H1 (cell line): ENCODE measurements around the gene MYL2. TPM values are rescaled to one million over a fixed set of nuclear protein-coding genes. Genes with fewer than 3 reads are reported as not detected.
"Not testable (repeated sequence)": the region's sequence is repeated elsewhere in the genome, so short reads cannot be mapped to it uniquely, and the experiment has no call there.

Source experiments
- CTCF ChIA-PET: fragments of 300-600 bp; sonication (Branson Sonifier 250); formaldehyde crosslinking; loops from one replicate; lab custom pipeline; 2021; ENCODE audit not compliant: partially characterized antibody; lab: Charles Lee
- POLR2A ChIA-PET: fragments of 300-600 bp; sonication (Branson Sonifier 250); formaldehyde crosslinking; loops from one replicate; lab custom pipeline; 2021; ENCODE audit warnings: inconsistent platforms; ENCODE audit not compliant: partially characterized antibody; lab: Charles Lee
- DNase-seq, 2 experiments: peaks; one replicate each; pipeline versions ENCODE4 v3.0.0 to v3.0.0-alpha.2; 2010 to 2022; ENCODE audit warnings: low spot score in 2 of 2, low read depth in 1 of 2, mixed read lengths in 1 of 2
- FAIRE-seq: peaks from 2 replicates; lab custom pipeline; 2011; peaks lifted over from hg19 to GRCh38; lab: Jason Lieb, UNC
- H2AFZ ChIP-seq: 2 replicates; pipeline ENCODE4 v1.8.1; 2012; ENCODE audit warnings: low read length, inconsistent platforms
- H2AK5ac ChIP-seq: 2 replicates; pipeline ENCODE4 v1.6.1; 2013; ENCODE audit warnings: low read depth, low read length
- H2BK120ac ChIP-seq: replicated peaks from 2 replicates; pipeline ENCODE3; 2013; ENCODE audit warnings: low read depth, low read length, inconsistent platforms
- H2BK12ac ChIP-seq: 2 replicates; pipeline ENCODE4 v1.6.1; 2013; ENCODE audit warnings: low read depth, low read length
- H2BK15ac ChIP-seq: 2 replicates; pipeline ENCODE4 v1.6.1; 2013; ENCODE audit warnings: low read length
- H2BK20ac ChIP-seq: 2 replicates; pipeline ENCODE4 v1.6.1; 2013; ENCODE audit warnings: low read length
- H2BK5ac ChIP-seq: 2 replicates; pipeline ENCODE4 v1.6.1; 2013; ENCODE audit warnings: low read depth, low read length
- H3K14ac ChIP-seq: 2 replicates; pipeline ENCODE4 v1.6.1; 2013; ENCODE audit warnings: inconsistent platforms; ENCODE audit not compliant: insufficient read length
- H3K18ac ChIP-seq: 2 replicates; pipeline ENCODE4 v1.6.1; 2013; ENCODE audit warnings: low read length; ENCODE audit errors: extremely low read depth
- H3K23ac ChIP-seq: 2 replicates; pipeline ENCODE4 v1.6.1; 2013; ENCODE audit warnings: inconsistent platforms; ENCODE audit not compliant: insufficient read length
- H3K23me2 ChIP-seq: 2 replicates; pipeline ENCODE4 v1.6.1; 2013; ENCODE audit warnings: low read depth, low read length
- H3K27ac ChIP-seq: 2 replicates; pipeline ENCODE4 v1.6.1; 2011; ENCODE audit warnings: low read depth, low read length, inconsistent platforms
- H3K27me3 ChIP-seq, 4 experiments: replicated peaks in 1 of 4; 1 replicate in 1 of 4; 2 replicates in 3 of 4; pipeline versions ENCODE4 v1.6.1 to v1.8.1; 2011 to 2013; ENCODE audit warnings: low read length in 3 of 4, mild to moderate bottlenecking in 3 of 4, inconsistent platforms in 2 of 4, mixed read lengths in 2 of 4, moderate library complexity in 1 of 4; ENCODE audit not compliant: control insufficient read depth in 3 of 4, insufficient read depth in 3 of 4; ENCODE audit errors: extremely low read depth in 1 of 4
- H3K36me3 ChIP-seq, 4 experiments: 2 replicates each; pipeline versions ENCODE4 v1.6.1 to v1.8.1; 2011 to 2013; ENCODE audit warnings: mild to moderate bottlenecking in 4 of 4, low read length in 3 of 4, moderate library complexity in 2 of 4, control low read depth in 1 of 4, inconsistent platforms in 1 of 4; ENCODE audit not compliant: insufficient read depth in 4 of 4, control insufficient read depth in 2 of 4
- H3K4ac ChIP-seq: replicated peaks from 2 replicates; pipeline ENCODE3; 2013; ENCODE audit warnings: low read length, low read depth, mixed read lengths, inconsistent platforms; ENCODE audit not compliant: insufficient read length
- H3K4me1 ChIP-seq, 4 experiments: replicated peaks in 1 of 4; 1 replicate in 1 of 4; 2 replicates in 3 of 4; pipeline versions ENCODE4 v1.6.1 to v1.8.1; 2011 to 2013; ENCODE audit warnings: low read length in 3 of 4, inconsistent platforms in 2 of 4, mixed read lengths in 1 of 4; ENCODE audit not compliant: insufficient read depth in 4 of 4, control insufficient read depth in 3 of 4
- H3K4me2 ChIP-seq, 2 experiments: 2 replicates each; pipeline versions ENCODE4 v1.6.1 to v1.8.1; 2011 to 2013; ENCODE audit warnings: low read depth in 2 of 2, low read length in 2 of 2, control low read depth in 1 of 2, inconsistent platforms in 1 of 2, mild to moderate bottlenecking in 1 of 2; ENCODE audit not compliant: insufficient read depth in 1 of 2
- H3K4me3 ChIP-seq, 4 experiments: fragments of 200-600, 300-600 bp in 1 of 4; sonication (generic), shearing (Covaris generic), sonication (Bioruptor Twin) in 1 of 4; 2 replicates each; pipeline versions ENCODE4 v1.5.1 to v1.8.1; 2011 to 2016; ENCODE audit warnings: low read length in 4 of 4, low read depth in 3 of 4, control low read depth in 2 of 4, inconsistent platforms in 2 of 4, mild to moderate bottlenecking in 2 of 4, mixed read lengths in 1 of 4, moderate library complexity in 1 of 4; ENCODE audit not compliant: insufficient read depth in 2 of 4; ENCODE audit errors: extremely low read depth in 1 of 4
- H3K56ac ChIP-seq: replicated peaks from 2 replicates; pipeline ENCODE3; 2013; ENCODE audit warnings: low read depth, mild to moderate bottlenecking, mixed read lengths, low read length, inconsistent platforms; ENCODE audit not compliant: insufficient read length
- H3K79me1 ChIP-seq: 2 replicates; pipeline ENCODE4 v1.6.1; 2013; ENCODE audit warnings: low read depth, low read length, control low read depth
- H3K79me2 ChIP-seq, 2 experiments: 2 replicates each; pipeline versions ENCODE4 v1.6.1 to v1.8.1; 2012 to 2013; ENCODE audit warnings: low read length in 2 of 2, mild to moderate bottlenecking in 2 of 2, inconsistent platforms in 1 of 2; ENCODE audit not compliant: insufficient read depth in 2 of 2, control insufficient read depth in 1 of 2
- H3K9ac ChIP-seq, 4 experiments: replicated peaks in 1 of 4; 1 replicate in 1 of 4; 2 replicates in 3 of 4; pipeline versions ENCODE4 v1.6.1 to v1.8.1; 2011 to 2013; ENCODE audit warnings: low read depth in 3 of 4, low read length in 3 of 4, control low read depth in 2 of 4, mild to moderate bottlenecking in 2 of 4, moderate library complexity in 2 of 4, inconsistent platforms in 1 of 4; ENCODE audit errors: extremely low read depth in 1 of 4
- H3K9me3 ChIP-seq, 2 experiments: 2 replicates each; pipeline versions ENCODE4 v1.6.1 to v1.8.1; 2012 to 2013; ENCODE audit warnings: mild to moderate bottlenecking in 2 of 2, moderate library complexity in 2 of 2, control low read depth in 1 of 2, inconsistent platforms in 1 of 2, low read depth in 1 of 2, low read length in 1 of 2, mixed read lengths in 1 of 2; ENCODE audit not compliant: insufficient read depth in 2 of 2
- H4K20me1 ChIP-seq, 2 experiments: replicated peaks in 1 of 2; 2 replicates each; pipeline versions ENCODE3 to v1.8.1; 2011 to 2013; ENCODE audit warnings: inconsistent platforms in 2 of 2, low read length in 2 of 2, mild to moderate bottlenecking in 1 of 2; ENCODE audit not compliant: insufficient read depth in 2 of 2, control insufficient read depth in 1 of 2
- H4K5ac ChIP-seq: 2 replicates; pipeline ENCODE4 v1.6.1; 2013; ENCODE audit warnings: low read length, low read depth, mixed read lengths, inconsistent platforms; ENCODE audit not compliant: insufficient read length
- H4K8ac ChIP-seq: 2 replicates; pipeline ENCODE4 v1.8.0; 2013; ENCODE audit warnings: mild to moderate bottlenecking, moderate library complexity, low read length, inconsistent platforms; ENCODE audit not compliant: insufficient read depth; ENCODE audit errors: extremely low read depth
- H4K91ac ChIP-seq: replicated peaks from 2 replicates; pipeline ENCODE3; 2013; ENCODE audit warnings: low read length, mixed read lengths, inconsistent platforms; ENCODE audit not compliant: insufficient read length
- WGBS, 2 experiments: shearing (Covaris generic) in 1 of 2; methylation state at CpG; one replicate each; pipeline versions ENCODE4 v1.1.6 to v1.1.7; 2013 to 2015; ENCODE audit warnings: low lambda C conversion rate in 2 of 2, mixed read lengths in 2 of 2, inconsistent platforms in 1 of 2, low coverage in 1 of 2, missing lambda C conversion rate in 1 of 2; ENCODE audit not compliant: insufficient replicate concordance in 2 of 2, insufficient coverage in 1 of 2, insufficient read length in 1 of 2; ENCODE audit errors: extremely low coverage in 1 of 2, missing lambda C conversion rate in 1 of 2; 5-methylcytosine and 5-hydroxymethylcytosine counted together
- polyA plus RNA-seq, 7 experiments: library from polyadenylated mRNA; depleted of rRNA in 3 of 7; stranded (reverse) in 5 of 7; unstranded in 2 of 7; fragments of >200 nt in 5 of 7; fragments of 200-250 nt in 2 of 7; gene quantifications; 1 replicate in 5 of 7; 2 replicates in 1 of 7; 4 replicates in 1 of 7; pipeline versions ENCODE4 v1.2.1 to v1.2.3, GENCODE V29; 2011 to 2013; ENCODE audit warnings: missing spikeins in 2 of 7, mixed read lengths in 2 of 7
- total RNA-seq: library from RNA; stranded (reverse); fragmentation: NEBNext Ultra II Directional; extraction: Animal tissue kit (Norgen Biotek cat#: 25700); gene quantifications from 2 replicates; pipeline ENCODE4 v1.2.1, GENCODE V29; 2021

The MYL2 gene
- total and polyA plus RNA-seq, 2 of the 8 experiments (the other 6 are each of a cell fraction or from before 2014, with no cell fraction given), result not detected

- H3K36me3 ChIP-seq, H4K8ac ChIP-seq, FAIRE-seq, CTCF ChIA-PET, H3K79me2 ChIP-seq, H2BK12ac ChIP-seq, H3K23ac ChIP-seq, H4K5ac ChIP-seq, POLR2A ChIA-PET, H3K9ac ChIP-seq, H2BK5ac ChIP-seq, H3K4me1 ChIP-seq, H3K27ac ChIP-seq, H3K79me1 ChIP-seq, H2AFZ ChIP-seq, H3K23me2 ChIP-seq, DNase-seq, H2BK15ac ChIP-seq, H2AK5ac ChIP-seq, H3K27me3 ChIP-seq, H3K4me3 ChIP-seq, H3K4me2 ChIP-seq, H3K18ac ChIP-seq, H3K14ac ChIP-seq, H2BK120ac ChIP-seq, H4K91ac ChIP-seq, H2BK20ac ChIP-seq, H4K20me1 ChIP-seq, H3K4ac ChIP-seq, H3K56ac ChIP-seq: not testable (repeated sequence)
- peaks cover 8 to 28% of the 10 kb centered on the region in 2 experiments; a peak in 3 of 4 replicates for H3K9me3 ChIP-seq
- no CpG with 5 or more reads among the region's 31 CpGs for WGBS, 2 experiments
Measured at GRCh38 chr12:110950867-110951266, 30.5 kb upstream of the MYL2 start.

- H3K4me2 ChIP-seq, H3K56ac ChIP-seq, DNase-seq, CTCF ChIA-PET, H3K27me3 ChIP-seq, H3K36me3 ChIP-seq, H4K5ac ChIP-seq, H3K79me2 ChIP-seq, H2AK5ac ChIP-seq, H2BK120ac ChIP-seq, H3K18ac ChIP-seq, H2BK20ac ChIP-seq, H2BK12ac ChIP-seq, H3K4me3 ChIP-seq, H3K14ac ChIP-seq, H4K91ac ChIP-seq, H3K9ac ChIP-seq, H3K23ac ChIP-seq, H4K20me1 ChIP-seq, H2AFZ ChIP-seq, POLR2A ChIA-PET, H3K4ac ChIP-seq, H3K23me2 ChIP-seq, H3K27ac ChIP-seq, H2BK15ac ChIP-seq, H4K8ac ChIP-seq, FAIRE-seq, H3K79me1 ChIP-seq, H2BK5ac ChIP-seq, H3K4me1 ChIP-seq: not testable (repeated sequence)
- peaks cover 12 to 32% of the 10 kb centered on the region in 2 experiments; a peak in 3 of 4 replicates for H3K9me3 ChIP-seq
- no CpG with 5 or more reads among the region's 31 CpGs for WGBS, 2 experiments
Measured at GRCh38 chr12:110950466-110950865, 30.1 kb upstream of the MYL2 start.
